Parathyroid adenoma (tissue), 2 donors: ENCODE data around the gene LBR.

Experiments
- H2AFZ ChIP-seq: fragments of 300-600 bp; sonication (generic); one replicate; pipeline ENCODE4 v1.7.0; 2017; ENCODE audit warnings: antibody characterized with exemption, mild to moderate bottlenecking
- H3K27ac ChIP-seq: fragments of 300-600 bp; sonication (generic); one replicate; pipeline ENCODE4 v1.7.0; 2017
- H3K27me3 ChIP-seq: fragments of 300-600 bp; sonication (generic); one replicate; pipeline ENCODE4 v1.7.0; 2017; ENCODE audit warnings: low read length; ENCODE audit not compliant: control insufficient read depth, insufficient read depth
- H3K36me3 ChIP-seq: fragments of 300-600 bp; sonication (generic); one replicate; pipeline ENCODE4 v1.7.0; 2017; ENCODE audit warnings: low read length; ENCODE audit not compliant: control insufficient read depth, insufficient read depth
- H3K4me1 ChIP-seq: fragments of 300-600 bp; sonication (generic); one replicate; pipeline ENCODE4 v1.7.0; 2017; ENCODE audit warnings: control low read depth
- H3K4me2 ChIP-seq: fragments of 300-600 bp; sonication (generic); one replicate; pipeline ENCODE4 v1.7.0; 2017; ENCODE audit warnings: low read length
- H3K4me3 ChIP-seq: fragments of 300-600 bp; sonication (generic); one replicate; pipeline ENCODE4 v1.7.0; 2017; ENCODE audit warnings: low read depth, low read length
- H3K79me2 ChIP-seq: fragments of 300-600 bp; sonication (generic); one replicate; pipeline ENCODE4 v1.7.0; 2017; ENCODE audit warnings: control low read depth
- H3K9ac ChIP-seq: fragments of 300-600 bp; sonication (generic); one replicate; pipeline ENCODE4 v1.7.0; 2017; ENCODE audit warnings: mild to moderate bottlenecking
- H3K9me3 ChIP-seq: fragments of 300-600 bp; sonication (generic); one replicate; pipeline ENCODE4 v1.7.0; 2017; ENCODE audit warnings: low read length; ENCODE audit not compliant: control insufficient read depth
- TF ChIP-seq, protein P1 (sequence below): fragments of 300-600 bp; sonication (generic); IDR thresholded peaks from one replicate; pipeline ENCODE4 v1.7.0; 2017; ENCODE audit warnings: antibody characterized with exemption, mild to moderate bottlenecking
- donor health status: primary hyperparathyroidism.

LBR gene

DNA sequence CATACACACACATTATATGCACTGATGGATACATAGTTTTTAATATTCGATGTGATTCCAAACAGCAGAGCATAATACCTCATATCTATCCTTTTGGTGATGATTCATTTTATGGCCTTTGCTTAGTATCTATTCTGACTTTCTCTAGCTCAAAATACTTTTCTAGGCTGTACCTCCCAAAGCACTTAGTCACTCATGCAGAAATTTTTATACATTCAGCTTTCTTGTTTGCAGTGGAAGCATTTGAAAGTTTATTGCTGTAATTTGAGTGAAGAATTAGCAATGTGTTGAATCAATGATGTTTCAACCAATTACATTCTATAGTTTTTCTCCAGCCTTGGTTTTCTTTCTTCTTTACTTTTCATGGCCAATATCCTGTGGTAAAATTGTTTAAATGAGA lies 66.7 kb downstream of the LBR start:
- Histone ChIP-seq H3K4me3 (no peak overlapping the region), H3K9me3 (no peaks in the 10 kb centered on the region), H3K79me2 (no peaks in the 10 kb centered on the region), H3K4me1 (no peaks in the 10 kb centered on the region), H2AFZ (no peak overlapping the region), H3K9ac (no peak overlapping the region), H3K36me3 (no peaks in the 10 kb centered on the region), H3K27ac (no peak overlapping the region), H3K4me2 (no peak overlapping the region), H3K27me3 (no peaks in the 10 kb centered on the region)
- TF ChIP-seq, protein P1, sequence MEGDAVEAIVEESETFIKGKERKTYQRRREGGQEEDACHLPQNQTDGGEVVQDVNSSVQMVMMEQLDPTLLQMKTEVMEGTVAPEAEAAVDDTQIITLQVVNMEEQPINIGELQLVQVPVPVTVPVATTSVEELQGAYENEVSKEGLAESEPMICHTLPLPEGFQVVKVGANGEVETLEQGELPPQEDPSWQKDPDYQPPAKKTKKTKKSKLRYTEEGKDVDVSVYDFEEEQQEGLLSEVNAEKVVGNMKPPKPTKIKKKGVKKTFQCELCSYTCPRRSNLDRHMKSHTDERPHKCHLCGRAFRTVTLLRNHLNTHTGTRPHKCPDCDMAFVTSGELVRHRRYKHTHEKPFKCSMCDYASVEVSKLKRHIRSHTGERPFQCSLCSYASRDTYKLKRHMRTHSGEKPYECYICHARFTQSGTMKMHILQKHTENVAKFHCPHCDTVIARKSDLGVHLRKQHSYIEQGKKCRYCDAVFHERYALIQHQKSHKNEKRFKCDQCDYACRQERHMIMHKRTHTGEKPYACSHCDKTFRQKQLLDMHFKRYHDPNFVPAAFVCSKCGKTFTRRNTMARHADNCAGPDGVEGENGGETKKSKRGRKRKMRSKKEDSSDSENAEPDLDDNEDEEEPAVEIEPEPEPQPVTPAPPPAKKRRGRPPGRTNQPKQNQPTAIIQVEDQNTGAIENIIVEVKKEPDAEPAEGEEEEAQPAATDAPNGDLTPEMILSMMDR, result no peak

GRCh38 chr1:225360119-225360518 lies 67.7 kb downstream of the LBR start:
- Histone ChIP-seq H2AFZ (no peak overlapping the region), H3K4me1 (no peaks in the 10 kb centered on the region), H3K9me3 (no peaks in the 10 kb centered on the region), H3K27me3 (no peaks in the 10 kb centered on the region), H3K4me2 (no peak overlapping the region), H3K4me3 (no peak overlapping the region), H3K27ac (no peak overlapping the region), H3K36me3 (no peaks in the 10 kb centered on the region), H3K79me2 (no peaks in the 10 kb centered on the region), H3K9ac (no peak overlapping the region)
- TF ChIP-seq, protein P1, result no peak

- Histone ChIP-seq H3K9me3 (no peaks in the 10 kb centered on the region), H3K36me3 (no peaks in the 10 kb centered on the region), H3K27me3 (no peaks in the 10 kb centered on the region), H3K79me2 (no peaks in the 10 kb centered on the region), H3K4me2 (no peak overlapping the region), H3K27ac (no peak overlapping the region), H3K4me3 (no peak overlapping the region), H2AFZ (no peak overlapping the region), H3K4me1 (no peaks in the 10 kb centered on the region), H3K9ac (no peak overlapping the region)
- TF ChIP-seq, protein P1, result no peak
These were observed 72.0 kb downstream of the LBR start for GRCh38 chr1:225355863-225356262.

- no peak overlapping the region for H2AFZ ChIP-seq
- H3K4me2 ChIP-seq, result no peak overlapping the region
- no peaks in the 10 kb centered on the region for H3K4me1 ChIP-seq
- no peak overlapping the region for H3K4me3 ChIP-seq
- no peak overlapping the region for H3K27ac ChIP-seq
- H3K9ac ChIP-seq, result no peak overlapping the region
- H3K79me2 ChIP-seq, result no peaks in the 10 kb centered on the region
- no peaks in the 10 kb centered on the region for H3K27me3 ChIP-seq
- TF ChIP-seq, protein P1, result no peak
- no peaks in the 10 kb centered on the region for H3K36me3 ChIP-seq
- H3K9me3 ChIP-seq, result no peaks in the 10 kb centered on the region
These were observed 72.9 kb downstream of the LBR start for GRCh38 chr1:225354906-225355305.
